COLO668 (cell line): ENCODE results near the gene TAF9B.
"Not testable (repeated sequence)": the region's sequence is repeated elsewhere in the genome, so short reads cannot be mapped to it uniquely, and the experiment has no call there.

Experiments used
- DNase-seq: peaks from one replicate; lab custom pipeline; 2025; ENCODE audit not compliant: unreplicated experiment; lab: John Stamatoyannopoulos, UW

Gene TAF9B

DNA sequence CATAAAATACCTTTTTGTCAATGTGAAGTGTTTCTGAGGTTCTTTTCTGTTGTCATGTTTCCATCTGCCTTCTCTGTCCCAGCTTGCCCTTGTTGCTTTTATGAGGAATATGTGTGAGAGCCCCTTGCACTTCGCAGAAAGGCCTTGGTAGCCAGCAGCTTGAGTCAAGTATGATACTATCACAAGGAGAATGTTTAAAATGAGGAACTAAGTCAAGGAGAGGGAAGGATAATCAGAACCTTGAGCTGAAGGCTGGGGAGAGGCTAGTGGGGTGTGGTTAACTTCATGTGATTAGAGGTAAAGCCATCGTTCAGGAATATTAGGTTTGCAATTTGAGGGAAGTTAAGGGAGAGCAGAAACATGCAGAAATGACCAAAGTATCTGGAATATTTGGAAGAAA, 22.7 kb downstream of the TAF9B start:
- DNase-seq: no peak

DNA sequence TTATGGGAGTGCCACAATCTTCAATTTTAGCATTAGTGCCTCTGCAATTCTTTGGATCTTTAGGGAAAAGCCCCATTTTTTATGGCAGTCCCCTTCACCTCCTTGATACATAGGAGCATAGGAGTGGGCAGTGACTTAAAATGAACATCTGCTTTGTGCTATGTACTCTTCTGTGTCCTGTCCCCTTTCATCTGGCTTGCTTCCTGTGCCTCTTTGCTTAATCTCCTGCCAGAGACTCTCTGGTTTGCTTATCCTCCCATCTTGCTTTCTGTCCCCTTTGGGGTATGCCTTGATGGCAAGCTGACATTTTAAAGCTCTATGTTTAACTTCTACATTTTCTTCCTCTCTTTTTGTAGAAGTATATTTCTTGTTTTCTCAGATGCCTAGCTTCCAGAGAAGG, 23.1 kb downstream of the TAF9B start:
- DNase-seq: no peak

DNA sequence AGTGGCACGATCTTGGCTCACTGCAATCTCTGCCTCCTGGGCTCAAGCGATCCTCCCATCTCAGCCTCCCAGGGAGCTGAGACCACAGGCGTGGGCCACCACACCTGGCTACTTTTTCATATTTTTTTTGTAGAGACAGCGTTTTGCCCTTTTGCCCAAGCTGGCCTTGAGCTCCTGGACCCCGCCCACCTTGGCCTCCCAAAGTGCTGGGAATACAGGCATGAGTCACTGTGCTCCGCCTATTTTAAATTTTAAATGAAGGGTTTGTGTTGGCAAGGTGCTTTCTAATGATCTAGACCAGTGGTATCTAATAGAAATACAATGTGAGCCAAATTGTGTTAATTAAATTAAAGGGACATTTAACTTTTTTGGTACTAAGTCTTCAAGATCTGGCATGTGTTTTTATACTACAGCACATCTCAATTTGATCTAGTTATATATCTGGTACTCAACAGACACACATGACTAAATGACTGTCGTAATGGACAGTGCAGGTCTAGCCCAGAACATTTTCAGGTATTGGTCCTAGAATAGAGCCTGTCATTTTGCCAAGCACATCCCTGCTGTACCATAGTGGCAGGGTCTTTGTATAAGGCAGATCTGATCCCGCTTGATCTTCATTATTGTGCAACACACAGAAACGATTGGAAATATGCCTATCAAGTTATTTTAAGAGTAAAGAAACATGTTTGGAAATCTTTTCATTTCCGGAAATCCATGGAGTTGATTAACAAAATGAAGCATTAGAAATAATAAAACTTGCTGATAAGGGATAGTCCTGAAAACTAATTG, 28.1 kb downstream of the TAF9B start:
- DNase-seq: no peak

DNA sequence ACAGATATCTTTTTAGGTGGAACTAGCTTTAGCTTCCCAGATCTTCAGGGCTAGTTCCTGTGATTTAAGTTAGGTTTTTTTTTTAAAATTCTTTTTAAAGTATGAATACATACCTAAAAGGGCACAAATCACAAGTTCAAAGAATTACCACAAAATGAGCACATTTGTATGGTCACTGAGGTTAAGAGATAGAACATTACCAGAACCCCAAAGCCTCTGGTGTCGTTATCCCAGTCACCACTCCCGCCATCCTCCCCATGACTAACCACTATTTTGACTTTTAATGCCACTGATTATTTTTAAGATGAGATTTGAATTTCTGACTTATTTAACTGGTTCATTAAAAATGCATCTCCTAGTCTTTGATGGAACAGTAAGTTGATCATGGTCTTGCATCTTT, 30.0 kb downstream of the TAF9B start:
- DNase-seq: no peak

DNA sequence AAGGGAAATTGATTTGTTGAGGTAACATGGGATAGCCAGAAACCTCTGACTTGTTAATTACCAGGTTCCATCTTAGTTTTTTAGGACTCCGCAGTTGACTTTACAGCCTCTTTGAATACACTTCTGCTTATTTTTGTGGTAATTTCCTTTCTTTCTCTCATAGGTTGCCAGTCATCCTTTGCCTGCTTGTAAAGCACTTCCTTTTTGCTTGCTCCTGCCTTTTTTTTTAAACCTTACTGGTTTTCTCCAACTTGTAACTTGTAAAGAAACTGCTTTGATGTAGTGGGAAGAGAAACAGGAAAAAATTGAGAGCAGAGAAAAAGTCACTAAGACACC, 32.8 kb downstream of the TAF9B start:
- no peak for DNase-seq

DNA sequence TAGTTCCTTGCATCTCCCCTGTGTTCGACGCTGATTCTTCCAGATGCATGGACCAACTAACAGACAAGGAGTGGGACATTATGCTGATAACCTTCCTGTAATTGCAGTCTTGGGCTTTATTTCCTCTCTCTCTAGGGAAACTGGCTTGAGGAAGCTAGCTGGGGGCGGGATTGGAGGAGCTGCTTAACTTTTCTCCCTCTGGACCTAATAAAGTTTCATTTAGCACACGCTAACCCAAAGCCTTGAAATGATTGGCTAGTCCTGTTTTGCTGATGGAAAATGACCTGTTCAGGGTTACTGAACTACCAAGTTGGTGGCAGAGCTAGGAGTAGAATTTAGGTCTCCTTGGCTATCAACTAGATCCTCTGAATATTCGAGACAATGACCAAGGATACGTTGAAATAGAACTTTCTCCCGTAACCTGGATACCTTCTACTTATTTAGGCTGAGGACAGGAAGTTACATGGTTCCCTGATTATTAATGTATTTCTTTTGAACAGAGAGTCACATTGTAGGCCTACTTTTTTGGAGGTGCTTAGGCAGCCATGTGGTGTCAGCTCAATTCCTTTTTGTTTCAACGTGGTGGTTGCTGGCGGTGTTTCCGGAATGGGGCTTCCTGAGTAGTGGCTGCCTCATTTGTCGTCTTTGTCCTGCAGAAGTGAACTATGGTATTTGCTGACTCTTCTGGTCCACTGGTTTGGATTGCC, 33.4 kb downstream of the TAF9B start:
- no peak for DNase-seq

DNA sequence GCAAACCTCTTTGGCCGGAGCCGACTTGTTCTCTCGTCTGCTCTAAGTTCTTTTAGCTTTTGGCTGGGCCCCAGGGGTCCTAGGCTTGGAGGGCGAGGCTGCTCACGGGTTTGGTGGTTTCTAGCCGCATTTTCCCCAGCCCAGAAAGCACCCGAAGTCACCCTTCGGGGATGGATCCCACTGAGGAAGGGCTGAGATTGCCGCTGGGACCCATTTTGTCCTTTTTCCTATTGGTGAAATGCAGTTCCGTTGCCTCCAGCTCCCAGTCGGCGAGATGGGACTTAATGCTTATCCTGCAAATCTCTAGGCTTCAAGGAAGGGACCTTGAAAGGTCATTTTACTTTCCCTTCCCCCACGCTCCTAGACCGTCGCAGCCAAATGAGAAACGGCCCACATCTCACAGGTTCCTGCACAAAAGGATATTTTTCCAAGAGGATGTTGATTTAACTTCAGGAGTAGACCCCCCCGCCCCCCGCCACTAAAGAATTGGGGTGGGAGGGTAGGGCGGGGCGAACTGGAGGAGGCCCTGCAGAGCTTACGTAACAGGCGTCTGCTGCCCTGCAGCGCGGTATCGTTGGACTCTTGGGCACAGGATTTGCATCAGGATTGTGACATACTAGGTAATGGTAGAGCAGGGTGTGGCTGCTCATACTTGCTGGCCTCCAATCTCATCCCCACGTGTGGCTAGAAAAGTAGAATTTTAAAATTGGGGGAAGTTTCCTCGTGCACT, 34.8 kb downstream of the TAF9B start:
- DNase-seq: peak; percentile 50

DNA sequence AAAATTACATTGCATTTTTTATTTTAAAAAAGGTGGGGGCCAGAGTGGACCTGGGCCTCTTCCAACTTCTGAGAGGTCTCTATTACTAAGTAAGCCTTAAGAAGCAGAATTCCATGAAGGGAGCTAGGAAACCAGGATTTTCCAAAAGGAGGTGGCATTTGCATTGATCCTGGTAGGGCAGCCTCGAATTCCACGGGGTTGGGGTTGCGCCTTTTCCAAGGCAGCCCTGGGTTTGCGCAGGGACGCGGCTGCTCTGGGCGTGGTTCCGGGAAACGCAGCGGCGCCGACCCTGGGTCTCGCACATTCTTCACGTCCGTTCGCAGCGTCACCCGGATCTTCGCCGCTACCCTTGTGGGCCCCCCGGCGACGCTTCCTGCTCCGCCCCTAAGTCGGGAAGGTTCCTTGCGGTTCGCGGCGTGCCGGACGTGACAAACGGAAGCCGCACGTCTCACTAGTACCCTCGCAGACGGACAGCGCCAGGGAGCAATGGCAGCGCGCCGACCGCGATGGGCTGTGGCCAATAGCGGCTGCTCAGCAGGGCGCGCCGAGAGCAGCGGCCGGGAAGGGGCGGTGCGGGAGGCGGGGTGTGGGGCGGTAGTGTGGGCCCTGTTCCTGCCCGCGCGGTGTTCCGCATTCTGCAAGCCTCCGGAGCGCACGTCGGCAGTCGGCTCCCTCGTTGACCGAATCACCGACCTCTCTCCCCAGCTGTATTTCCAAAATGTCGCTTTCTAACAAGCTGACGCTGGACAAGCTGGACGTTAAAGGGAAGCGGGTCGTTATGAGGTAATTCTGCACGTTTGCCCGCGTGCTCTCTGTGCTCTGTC, 35.6 kb downstream of the TAF9B start, which contains the start of gene PGK1:
Gene PGK1, plus strand, starts transcription at position 626 of the 824 bp plus-strand sequence. Its CDS starts 93 bp downstream, at position 719.
- peak; percentile 96 for DNase-seq

DNA sequence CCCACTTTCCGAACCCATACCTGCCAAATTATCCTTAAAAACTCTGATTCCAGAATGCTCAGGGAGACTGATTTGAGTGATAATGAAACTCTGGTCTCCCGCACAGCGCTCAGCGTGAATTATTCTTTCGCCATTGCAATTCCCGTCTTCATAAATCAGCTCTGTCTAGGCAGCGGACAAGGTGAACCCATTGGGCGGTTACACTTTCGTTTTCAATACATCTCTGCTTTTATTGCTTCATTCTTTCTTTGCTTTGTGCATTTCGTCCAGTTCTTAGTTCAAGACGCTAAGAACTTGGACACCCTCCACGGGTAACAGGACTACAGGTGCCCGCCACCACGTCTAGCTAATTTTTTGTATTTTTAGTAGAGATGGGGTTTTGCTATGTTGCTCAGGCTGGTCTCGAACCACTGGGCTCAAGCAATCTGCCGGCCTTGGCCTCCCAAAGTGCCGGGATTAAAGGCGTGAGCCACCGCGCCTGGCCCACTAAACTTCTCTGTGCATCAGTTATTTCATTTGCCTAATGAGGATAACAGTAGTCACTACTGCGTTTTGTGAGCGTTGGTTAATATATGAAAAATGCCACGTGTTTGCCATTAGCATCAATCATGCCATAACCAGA, 36.3 kb downstream of the TAF9B start:
- DNase-seq: no peak

DNA sequence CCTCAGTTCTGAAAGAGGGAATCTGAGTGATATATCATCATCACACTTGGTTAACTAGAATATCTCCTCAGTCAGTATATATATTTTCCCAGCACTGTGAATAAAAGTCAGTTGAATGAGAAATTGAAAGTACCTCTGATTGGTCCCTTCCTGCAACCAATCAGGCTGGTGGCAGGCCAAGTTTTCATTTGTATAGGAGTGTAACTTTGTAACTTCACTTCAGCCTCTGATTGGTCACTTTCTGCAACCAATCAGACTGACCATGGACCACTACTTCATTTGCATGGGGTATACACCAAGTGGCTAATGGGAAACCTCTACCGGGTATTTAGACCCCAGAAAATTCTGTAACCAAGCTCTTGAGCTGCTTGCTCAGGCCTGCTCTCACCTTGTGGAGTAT, 37.4 kb downstream of the TAF9B start:
- no peak for DNase-seq

DNA sequence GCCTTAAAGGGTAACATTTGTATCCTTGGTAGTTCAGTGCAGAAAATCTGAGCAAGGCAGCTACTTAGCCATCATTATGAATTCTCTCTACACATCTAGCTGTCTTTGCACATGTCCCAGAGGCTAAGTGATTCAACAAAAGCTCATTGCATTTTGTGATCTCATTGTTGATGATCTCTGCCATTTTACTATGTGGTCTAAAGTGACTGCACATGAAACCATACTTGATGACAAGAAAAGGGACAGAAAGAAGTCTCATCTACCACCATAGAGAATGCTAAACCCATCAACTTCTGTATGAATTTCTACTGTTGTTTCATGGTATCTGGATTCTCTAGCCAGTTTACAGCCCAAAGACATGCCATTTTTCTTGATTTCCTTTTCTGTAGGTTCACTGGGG, 41.3 kb downstream of the TAF9B start:
- no peak for DNase-seq

DNA sequence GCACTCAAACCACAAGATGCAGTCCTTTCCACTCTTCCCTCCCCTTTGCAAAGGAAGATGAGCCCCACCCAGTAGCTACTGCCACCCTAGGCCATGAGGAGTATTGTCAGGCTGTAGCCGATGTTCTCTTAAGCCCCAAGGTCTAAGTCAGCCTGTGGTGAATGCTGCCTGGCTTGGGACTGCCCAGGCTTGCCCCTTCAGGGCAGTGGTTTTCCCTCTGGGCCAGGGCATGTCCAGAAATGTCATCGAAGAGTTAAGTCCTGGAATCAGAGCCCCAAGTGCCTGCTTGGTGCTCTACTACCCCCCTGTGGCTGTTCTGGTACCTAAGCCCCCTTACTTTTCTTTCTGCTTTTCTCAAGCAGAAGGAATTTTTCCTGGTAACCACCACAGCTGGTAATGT, 47.2 kb downstream of the TAF9B start:
- DNase-seq: no peak

DNA sequence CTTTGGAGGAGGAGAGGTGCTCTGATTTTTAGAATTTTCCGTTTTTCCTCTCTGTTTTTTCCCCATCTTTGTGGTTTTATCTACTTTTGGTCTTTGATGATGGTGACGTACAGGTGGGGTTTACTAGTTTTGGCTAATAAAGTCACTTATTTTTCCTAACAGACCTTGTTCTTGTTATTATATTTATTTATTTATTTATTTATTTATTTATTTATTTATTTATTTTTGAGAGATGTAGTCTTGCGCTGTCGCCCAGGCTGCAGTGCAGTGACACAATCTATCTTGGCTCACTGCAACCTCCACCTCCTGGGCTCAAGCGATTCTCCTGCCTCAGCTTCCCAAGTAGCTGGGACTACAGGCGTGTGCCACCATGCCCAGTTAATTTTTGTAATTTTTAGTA, 58.0 kb downstream of the TAF9B start:
- DNase-seq: not testable (repeated sequence)
